ENCODE data around the gene SAV1.

- TF ChIP-seq CSDC2 (CRISPR knock-in tag; IDR thresholded peaks at IDR 0.05) (no peak), OSR1 (CRISPR knock-in tag; IDR thresholded peaks at IDR 0.05) (no peak), ZNF70 (CRISPR knock-in tag; IDR thresholded peaks at IDR 0.05) (no peak), ARNTL (CRISPR knock-in tag; IDR thresholded peaks at IDR 0.05; ENCODE audit: borderline replicate concordance, low read depth) (no peak), RARB (CRISPR knock-in tag; IDR thresholded peaks at IDR 0.05) (no peak), TCF4 (CRISPR knock-in tag; IDR thresholded peaks at IDR 0.05; ENCODE audit: borderline replicate concordance) (no peak), ZFP30 (CRISPR knock-in tag; IDR thresholded peaks at IDR 0.05) (no peak), GLIS3 (CRISPR knock-in tag; IDR thresholded peaks at IDR 0.05) (no peak), ESRRG (CRISPR knock-in tag; IDR thresholded peaks at IDR 0.05) (no peak), ZNF8 (CRISPR knock-in tag; IDR thresholded peaks at IDR 0.05) (no peak), ZNF565 (CRISPR knock-in tag; conservative IDR thresholded peaks at IDR 0.05; ENCODE audit: low read depth) (no peak), PPARA (CRISPR knock-in tag; IDR thresholded peaks at IDR 0.05; ENCODE audit: borderline replicate concordance) (no peak)
- TF ChIP-seq, protein P1, sequence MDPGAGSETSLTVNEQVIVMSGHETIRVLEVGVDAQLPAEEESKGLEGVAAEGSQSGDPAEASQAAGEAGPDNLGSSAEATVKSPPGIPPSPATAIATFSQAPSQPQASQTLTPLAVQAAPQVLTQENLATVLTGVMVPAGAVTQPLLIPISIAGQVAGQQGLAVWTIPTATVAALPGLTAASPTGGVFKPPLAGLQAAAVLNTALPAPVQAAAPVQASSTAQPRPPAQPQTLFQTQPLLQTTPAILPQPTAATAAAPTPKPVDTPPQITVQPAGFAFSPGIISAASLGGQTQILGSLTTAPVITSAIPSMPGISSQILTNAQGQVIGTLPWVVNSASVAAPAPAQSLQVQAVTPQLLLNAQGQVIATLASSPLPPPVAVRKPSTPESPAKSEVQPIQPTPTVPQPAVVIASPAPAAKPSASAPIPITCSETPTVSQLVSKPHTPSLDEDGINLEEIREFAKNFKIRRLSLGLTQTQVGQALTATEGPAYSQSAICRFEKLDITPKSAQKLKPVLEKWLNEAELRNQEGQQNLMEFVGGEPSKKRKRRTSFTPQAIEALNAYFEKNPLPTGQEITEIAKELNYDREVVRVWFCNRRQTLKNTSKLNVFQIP (CRISPR knock-in tag; IDR thresholded peaks at IDR 0.05; ENCODE audit: borderline replicate concordance, low read depth) = no peak
- TF ChIP-seq, protein P2, sequence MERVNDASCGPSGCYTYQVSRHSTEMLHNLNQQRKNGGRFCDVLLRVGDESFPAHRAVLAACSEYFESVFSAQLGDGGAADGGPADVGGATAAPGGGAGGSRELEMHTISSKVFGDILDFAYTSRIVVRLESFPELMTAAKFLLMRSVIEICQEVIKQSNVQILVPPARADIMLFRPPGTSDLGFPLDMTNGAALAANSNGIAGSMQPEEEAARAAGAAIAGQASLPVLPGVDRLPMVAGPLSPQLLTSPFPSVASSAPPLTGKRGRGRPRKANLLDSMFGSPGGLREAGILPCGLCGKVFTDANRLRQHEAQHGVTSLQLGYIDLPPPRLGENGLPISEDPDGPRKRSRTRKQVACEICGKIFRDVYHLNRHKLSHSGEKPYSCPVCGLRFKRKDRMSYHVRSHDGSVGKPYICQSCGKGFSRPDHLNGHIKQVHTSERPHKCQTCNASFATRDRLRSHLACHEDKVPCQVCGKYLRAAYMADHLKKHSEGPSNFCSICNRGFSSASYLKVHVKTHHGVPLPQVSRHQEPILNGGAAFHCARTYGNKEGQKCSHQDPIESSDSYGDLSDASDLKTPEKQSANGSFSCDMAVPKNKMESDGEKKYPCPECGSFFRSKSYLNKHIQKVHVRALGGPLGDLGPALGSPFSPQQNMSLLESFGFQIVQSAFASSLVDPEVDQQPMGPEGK (CRISPR knock-in tag; IDR thresholded peaks at IDR 0.05; ENCODE audit: borderline replicate concordance) = no peak
Measured at GRCh38 chr14:50647753-50648152, 20.4 kb downstream of the SAV1 start.

Measured in SK-N-SH treated with all-trans-retinoic acid at 6 μM for 48 hours (cell line).